Ectodermal cell (in vitro differentiated cells): Measurements from ENCODE around the gene UGT8.

Source experiments
- H3K27ac ChIP-seq: 2 replicates; pipeline ENCODE4 v1.7.0; 2013; ENCODE audit warnings: mild to moderate bottlenecking, low read depth, low read length; ENCODE audit not compliant: insufficient read depth, poor library complexity, severe bottlenecking
- H3K27me3 ChIP-seq: 2 replicates; pipeline ENCODE4 v1.7.0; 2013; ENCODE audit warnings: mild to moderate bottlenecking, low read length; ENCODE audit not compliant: insufficient read depth, control insufficient read depth, poor library complexity, severe bottlenecking
- H3K36me3 ChIP-seq: one replicate; pipeline ENCODE4 v1.7.0; 2013; ENCODE audit warnings: low read length; ENCODE audit not compliant: control insufficient read depth, insufficient read depth
- H3K4me1 ChIP-seq: one replicate; pipeline ENCODE4 v1.7.0; 2013; ENCODE audit warnings: low read length; ENCODE audit not compliant: control insufficient read depth, insufficient read depth
- H3K4me3 ChIP-seq: 2 replicates; pipeline ENCODE4 v1.7.0; 2013; ENCODE audit warnings: low read depth, low read length, control low read depth; ENCODE audit not compliant: insufficient read depth
- H3K9me3 ChIP-seq: 2 replicates; pipeline ENCODE4 v1.7.0; 2013; ENCODE audit warnings: mild to moderate bottlenecking, low read length, moderate library complexity; ENCODE audit not compliant: control insufficient read depth
- WGBS, 2 experiments: methylation state at CpG; one replicate each; pipeline ENCODE4 v1.1.7; 2013; ENCODE audit warnings: missing lambda C conversion rate in 2 of 2; 5-methylcytosine and 5-hydroxymethylcytosine counted together

UGT8 gene

GRCh38 chr4:114688059-114688458, 89.5 kb downstream of the UGT8 start:
- Histone ChIP-seq H3K4me3 (no peak overlapping the region), H3K4me1 (no peaks in the 10 kb centered on the region), H3K27me3 (no peaks in the 10 kb centered on the region), H3K9me3 (no peaks in the 10 kb centered on the region), H3K27ac (no peak overlapping the region), H3K36me3 (no peaks in the 10 kb centered on the region)
- WGBS, 2 experiments, result 96 to 99% methylated on average over 3 of the region's 3 CpGs

GRCh38 chr4:114690571-114690970, 92.0 kb downstream of the UGT8 start:
- no peaks in the 10 kb centered on the region for H3K27me3 ChIP-seq
- no peak overlapping the region for H3K4me3 ChIP-seq
- H3K27ac ChIP-seq, result no peak overlapping the region
- no peaks in the 10 kb centered on the region for H3K36me3 ChIP-seq
- H3K9me3 ChIP-seq, result no peaks in the 10 kb centered on the region
- no peaks in the 10 kb centered on the region for H3K4me1 ChIP-seq

GRCh38 chr4:114691865-114692264, 93.3 kb downstream of the UGT8 start:
- 84 to 91% methylated on average over 1 of the region's 1 CpG for WGBS, 2 experiments

GRCh38 chr4:114692958-114693357, 94.4 kb downstream of the UGT8 start:
- no peak overlapping the region for H3K4me3 ChIP-seq
- H3K9me3 ChIP-seq, result no peaks in the 10 kb centered on the region
- no peak overlapping the region for H3K27ac ChIP-seq
- no peaks in the 10 kb centered on the region for H3K27me3 ChIP-seq
- no peaks in the 10 kb centered on the region for H3K36me3 ChIP-seq
- 83 to 95% methylated on average over 1 to 2 of the region's 3 CpGs for WGBS, 2 experiments
- no peaks in the 10 kb centered on the region for H3K4me1 ChIP-seq

More at GRCh38 chr4:114691865-114692264, 93.3 kb downstream of the UGT8 start:
- Histone ChIP-seq H3K36me3 (no peaks in the 10 kb centered on the region), H3K27me3 (no peaks in the 10 kb centered on the region), H3K4me3 (no peak overlapping the region), H3K27ac (no peak overlapping the region), H3K9me3 (no peaks in the 10 kb centered on the region), H3K4me1 (no peaks in the 10 kb centered on the region)

- Histone ChIP-seq H3K27ac (no peak overlapping the region), H3K9me3 (no peaks in the 10 kb centered on the region), H3K4me3 (no peak overlapping the region), H3K27me3 (no peaks in the 10 kb centered on the region), H3K36me3 (no peaks in the 10 kb centered on the region), H3K4me1 (no peaks in the 10 kb centered on the region)
- WGBS, 2 experiments, result 50 to 56% methylated on average over 1 of the region's 1 CpG
Measured at GRCh38 chr4:114694770-114695169, 96.2 kb downstream of the UGT8 start.

- Histone ChIP-seq H3K9me3 (no peaks in the 10 kb centered on the region), H3K27me3 (no peaks in the 10 kb centered on the region)
- no CpG with 5 or more reads among the region's 4 CpGs for WGBS, 2 experiments
Measured at GRCh38 chr4:114698231-114698630, 99.6 kb downstream of the UGT8 start.

GRCh38 chr4:114701491-114701890, 102.9 kb downstream of the UGT8 start:
- H3K4me3 ChIP-seq, result no peak overlapping the region
- 93 to 94% methylated on average over 4 of the region's 5 CpGs for WGBS, 2 experiments

More at GRCh38 chr4:114698231-114698630, 99.6 kb downstream of the UGT8 start:
- Histone ChIP-seq H3K4me1 (no peaks in the 10 kb centered on the region), H3K4me3 (no peak overlapping the region), H3K27ac (no peak overlapping the region), H3K36me3 (no peaks in the 10 kb centered on the region)

GRCh38 chr4:114717432-114717831, 118.8 kb downstream of the UGT8 start:
- Histone ChIP-seq H3K9me3 (no peaks in the 10 kb centered on the region), H3K4me1 (no peaks in the 10 kb centered on the region), H3K36me3 (no peaks in the 10 kb centered on the region), H3K27ac (no peak overlapping the region), H3K27me3 (no peaks in the 10 kb centered on the region), H3K4me3 (no peak overlapping the region)

More at GRCh38 chr4:114701491-114701890, 102.9 kb downstream of the UGT8 start:
- H3K27ac ChIP-seq, result no peak overlapping the region
- H3K4me1 ChIP-seq, result no peaks in the 10 kb centered on the region
- no peaks in the 10 kb centered on the region for H3K27me3 ChIP-seq
- H3K9me3 ChIP-seq, result no peaks in the 10 kb centered on the region
- H3K36me3 ChIP-seq, result no peaks in the 10 kb centered on the region

GRCh38 chr4:114725066-114725465, 126.5 kb downstream of the UGT8 start:
- H3K27ac ChIP-seq, result no peak overlapping the region
- no peaks in the 10 kb centered on the region for H3K36me3 ChIP-seq
- H3K27me3 ChIP-seq, result no peaks in the 10 kb centered on the region
- peaks cover 26% of the 10 kb centered on the region for H3K4me1 ChIP-seq
- H3K4me3 ChIP-seq, result no peak overlapping the region
- H3K9me3 ChIP-seq, result no peaks in the 10 kb centered on the region
- 78 to 81% methylated on average over 6 of the region's 6 CpGs for WGBS, 2 experiments

- peaks cover 29% of the 10 kb centered on the region for H3K4me1 ChIP-seq
- 0% methylated on average over 1 of the region's 1 CpG for WGBS, 2 experiments
- H3K27me3 ChIP-seq, result no peaks in the 10 kb centered on the region
- H3K27ac ChIP-seq, result peak overlapping the region; percentile 62
- H3K4me3 ChIP-seq, result no peak overlapping the region
- H3K36me3 ChIP-seq, result no peaks in the 10 kb centered on the region
- no peaks in the 10 kb centered on the region for H3K9me3 ChIP-seq
Measured at GRCh38 chr4:114727461-114727860, 128.9 kb downstream of the UGT8 start.
